ENCODE data around the gene AZIN2.

DNA sequence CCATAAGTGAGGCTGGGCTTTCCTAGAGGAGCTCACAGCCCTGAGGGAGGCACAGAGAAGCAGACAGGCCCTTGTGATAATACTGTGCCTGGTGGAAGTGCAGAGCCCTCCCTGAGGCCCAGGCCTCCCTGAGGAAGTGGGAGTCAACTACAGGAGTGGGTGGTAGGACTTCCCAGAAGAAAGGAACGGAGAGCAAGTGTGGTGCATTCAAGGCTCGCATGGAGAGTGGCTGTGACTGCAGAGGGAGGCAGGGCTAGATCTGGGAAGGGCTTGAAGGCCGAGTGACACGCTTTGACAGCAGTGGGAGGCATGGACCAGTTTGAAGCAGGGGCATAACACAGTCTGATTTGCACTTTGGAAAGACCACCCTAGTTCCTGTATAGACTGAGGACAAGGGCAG, 37.3 kb downstream of the AZIN2 start:
- no peak for TF ChIP-seq EZH2phosphoT487 (IDR thresholded peaks at IDR 0.05; ENCODE audit: insufficient read depth, low read depth)
- no peak for TF ChIP-seq EZH2 (IDR thresholded peaks at IDR 0.05; ENCODE audit: insufficient read depth, poor library complexity, severe bottlenecking)
